Neural cell (in vitro differentiated cells): ENCODE results near the gene XPR1. TPM values are rescaled to one million over a fixed set of nuclear protein-coding genes. Genes with fewer than 3 reads are reported as not detected.

Source experiments
- H2AFZ ChIP-seq: fragments of 200-600, 300-800 bp; sonication (generic), shearing (Covaris generic); 2 replicates; pipeline ENCODE4 v1.6.0; 2014; ENCODE audit warnings: low read depth, mild to moderate bottlenecking, antibody characterized with exemption, low read length, moderate library complexity
- H3F3A ChIP-seq: fragments of 200-600 bp; shearing (Covaris generic); 2 replicates; pipeline ENCODE4 v1.6.1; 2016; ENCODE audit warnings: mild to moderate bottlenecking, moderate library complexity, mixed read lengths, antibody characterized with exemption, low read length; ENCODE audit not compliant: insufficient read depth, poor library complexity, severe bottlenecking
- H3K27ac ChIP-seq: fragments of 200-600, 300-800 bp; sonication (generic), shearing (Covaris generic); 2 replicates; pipeline ENCODE4 v1.5.1; 2014; ENCODE audit warnings: mild to moderate bottlenecking, low read length, moderate library complexity
- H3K27me3 ChIP-seq: fragments of 300-800, 200-600 bp; sonication (generic), shearing (Covaris generic); 2 replicates; pipeline ENCODE4 v1.6.0; 2014; ENCODE audit warnings: mild to moderate bottlenecking, low read depth, low read length, moderate library complexity; ENCODE audit not compliant: insufficient read depth
- H3K36me3 ChIP-seq: fragments of 300-800, 200-600 bp; sonication (generic), shearing (Covaris generic); 2 replicates; pipeline ENCODE4 v1.5.1; 2014; ENCODE audit warnings: mild to moderate bottlenecking, antibody characterized with exemption, low read length, moderate library complexity; ENCODE audit not compliant: insufficient read depth
- H3K4me2 ChIP-seq: fragments of 300-800, 200-600 bp; sonication (generic), shearing (Covaris generic); 2 replicates; pipeline ENCODE4 v1.6.0; 2014; ENCODE audit warnings: mild to moderate bottlenecking, low read length
- H3K4me3 ChIP-seq: fragments of 300-800, 200-600 bp; sonication (generic), shearing (Covaris generic); 2 replicates; pipeline ENCODE4 v1.5.1; 2014; ENCODE audit warnings: mild to moderate bottlenecking, low read length, moderate library complexity
- H3K79me2 ChIP-seq: fragments of 200-600 bp; shearing (Covaris generic); replicated peaks from 2 replicates; pipeline ENCODE4 v1.6.0; 2014; ENCODE audit warnings: mild to moderate bottlenecking, low read length, moderate library complexity; ENCODE audit not compliant: insufficient read depth
- H3K9ac ChIP-seq: fragments of 300-800, 200-600 bp; sonication (generic), shearing (Covaris generic); 2 replicates; pipeline ENCODE4 v1.6.1; 2016; ENCODE audit warnings: mild to moderate bottlenecking, low read length, mixed read lengths
- H3K9me2 ChIP-seq: fragments of 200-600 bp; shearing (Covaris generic); 2 replicates; pipeline ENCODE4 v1.6.1; 2016; ENCODE audit warnings: mild to moderate bottlenecking, low read length, mixed read lengths; ENCODE audit not compliant: insufficient read depth
- H3K9me3 ChIP-seq: fragments of 200-600, 300-800 bp; sonication (generic), shearing (Covaris generic); 2 replicates; pipeline ENCODE4 v1.6.1; 2016; ENCODE audit warnings: mild to moderate bottlenecking, mixed run types, low read length, moderate library complexity, mixed read lengths
- H4K20me1 ChIP-seq: fragments of 200-600 bp; shearing (Covaris generic); 2 replicates; pipeline ENCODE4 v1.6.1; 2016; ENCODE audit warnings: mild to moderate bottlenecking, mixed run types; ENCODE audit not compliant: insufficient read depth
- CTCF ChIP-seq: fragments of 450-650 bp; IDR thresholded peaks from 2 replicates; pipeline ENCODE4 v1.5.1; 2014; ENCODE audit warnings: antibody characterized with exemption, mild to moderate bottlenecking, moderate library complexity; ENCODE audit not compliant: poor library complexity, severe bottlenecking
- EP300 ChIP-seq: fragments of 450-650 bp; conservative IDR thresholded peaks from 2 replicates; pipeline ENCODE4 v1.6.1; 2014; ENCODE audit warnings: antibody characterized with exemption, mild to moderate bottlenecking, moderate library complexity; ENCODE audit not compliant: poor library complexity, severe bottlenecking
- EZH2 ChIP-seq: fragments of 200-600, 300-800 bp; shearing (Covaris generic), sonication (generic); IDR thresholded peaks from 2 replicates; pipeline ENCODE4 v1.6.1; 2014; ENCODE audit warnings: antibody characterized with exemption, low read length, borderline replicate concordance, mild to moderate bottlenecking; ENCODE audit not compliant: insufficient read depth, poor library complexity, severe bottlenecking
- MXI1 ChIP-seq: fragments of 450-650 bp; conservative IDR thresholded peaks from 2 replicates; pipeline ENCODE4 v1.6.1; 2014; ENCODE audit warnings: antibody characterized with exemption, mild to moderate bottlenecking; ENCODE audit not compliant: poor library complexity, severe bottlenecking
- POLR2AphosphoS5 ChIP-seq: IDR thresholded peaks from 2 replicates; pipeline ENCODE4 v1.6.1; 2012
- RAD21 ChIP-seq: fragments of 450-650 bp; conservative IDR thresholded peaks from 2 replicates; pipeline ENCODE4 v1.6.1; 2014; ENCODE audit warnings: antibody characterized with exemption, mild to moderate bottlenecking, moderate library complexity
- REST ChIP-seq: IDR thresholded peaks from 2 replicates; pipeline ENCODE4 v1.6.1; 2012; ENCODE audit warnings: borderline replicate concordance
- SMC3 ChIP-seq: fragments of 450-650 bp; conservative IDR thresholded peaks from 2 replicates; pipeline ENCODE4 v1.6.1; 2014; ENCODE audit warnings: antibody characterized with exemption, mild to moderate bottlenecking, moderate library complexity; ENCODE audit not compliant: poor library complexity
- TAF1 ChIP-seq: IDR thresholded peaks from 2 replicates; pipeline ENCODE4 v1.6.1; 2012; ENCODE audit warnings: low read depth
- polyA plus RNA-seq: library from polyadenylated mRNA; depleted of rRNA; stranded (reverse); fragments of >200 nt; gene quantifications from 2 replicates; pipeline ENCODE4 v1.2.3, GENCODE V29; 2014

Gene XPR1
- polyA plus RNA-seq, 1 donor from 2014 or later: 185 TPM

- H3K4me3 ChIP-seq: no peak overlapping the region
- no peaks in the 10 kb centered on the region for H3F3A ChIP-seq
- no peaks in the 10 kb centered on the region for H3K9me3 ChIP-seq
- H3K4me2 ChIP-seq: no peak overlapping the region
- no peaks in the 10 kb centered on the region for H4K20me1 ChIP-seq
- no peak overlapping the region for H2AFZ ChIP-seq
- no peak overlapping the region for H3K27ac ChIP-seq
- H3K79me2 ChIP-seq: no peaks in the 10 kb centered on the region
- no peaks in the 10 kb centered on the region for H3K36me3 ChIP-seq
- H3K9ac ChIP-seq: no peak overlapping the region
- H3K9me2 ChIP-seq: no peaks in the 10 kb centered on the region
- TF ChIP-seq MXI1 (no peak), EP300 (no peak), REST (no peak), SMC3 (no peak), TAF1 (no peak), EZH2 (no peak), POLR2AphosphoS5 (no peak), CTCF (no peak), RAD21 (no peak)
- no peaks in the 10 kb centered on the region for H3K27me3 ChIP-seq
Measured at GRCh38 chr1:180898441-180899219, 266.8 kb downstream of the XPR1 start.

- Histone ChIP-seq H3K9ac (no peak overlapping the region), H3K4me3 (no peak overlapping the region), H3K4me2 (no peak overlapping the region)
Measured at GRCh38 chr1:180899262-180899661, 267.4 kb downstream of the XPR1 start.

More at GRCh38 chr1:180899262-180899661, 267.4 kb downstream of the XPR1 start:
- Histone ChIP-seq H3K27me3 (no peaks in the 10 kb centered on the region), H3K9me3 (no peaks in the 10 kb centered on the region), H3F3A (no peaks in the 10 kb centered on the region), H3K27ac (no peak overlapping the region), H3K9me2 (no peaks in the 10 kb centered on the region), H3K36me3 (no peaks in the 10 kb centered on the region), H4K20me1 (no peaks in the 10 kb centered on the region), H2AFZ (no peak overlapping the region), H3K79me2 (no peaks in the 10 kb centered on the region)
- TF ChIP-seq MXI1: no peak
- no peak for TF ChIP-seq EZH2
- TF ChIP-seq SMC3: no peak
- no peak for TF ChIP-seq RAD21
- TF ChIP-seq TAF1: no peak
- no peak for TF ChIP-seq CTCF
- TF ChIP-seq EP300: no peak
- TF ChIP-seq POLR2AphosphoS5: no peak
- no peak for TF ChIP-seq REST
